Right lobe of liver (tissue), 4 donors: ENCODE results near the gene NF1.

Source experiments
- POLR2A ChIP-seq: fragments of 450-650 bp; IDR thresholded peaks from one replicate; pipeline ENCODE4 v1.6.1; 2017; ENCODE audit warnings: antibody characterized with exemption, mild to moderate bottlenecking
- TF ChIP-seq, protein P1 (sequence below), 4 donors: fragments of 200-600 bp in 3 of 4; fragments of 450-650 bp in 1 of 4; IDR thresholded peaks; one replicate each; pipeline versions ENCODE4 v1.5.1 to v1.8.0; 2016 to 2022; ENCODE audit warnings: antibody characterized with exemption in 4 of 4, mild to moderate bottlenecking in 2 of 4
- donor health status: DM: no; HTN: no; CAD: no.
- donor health status: DM: no; HTN: no; CAD: no.
- donor health status: DM: no; HTN: yes; CAD: no.

DNA sequence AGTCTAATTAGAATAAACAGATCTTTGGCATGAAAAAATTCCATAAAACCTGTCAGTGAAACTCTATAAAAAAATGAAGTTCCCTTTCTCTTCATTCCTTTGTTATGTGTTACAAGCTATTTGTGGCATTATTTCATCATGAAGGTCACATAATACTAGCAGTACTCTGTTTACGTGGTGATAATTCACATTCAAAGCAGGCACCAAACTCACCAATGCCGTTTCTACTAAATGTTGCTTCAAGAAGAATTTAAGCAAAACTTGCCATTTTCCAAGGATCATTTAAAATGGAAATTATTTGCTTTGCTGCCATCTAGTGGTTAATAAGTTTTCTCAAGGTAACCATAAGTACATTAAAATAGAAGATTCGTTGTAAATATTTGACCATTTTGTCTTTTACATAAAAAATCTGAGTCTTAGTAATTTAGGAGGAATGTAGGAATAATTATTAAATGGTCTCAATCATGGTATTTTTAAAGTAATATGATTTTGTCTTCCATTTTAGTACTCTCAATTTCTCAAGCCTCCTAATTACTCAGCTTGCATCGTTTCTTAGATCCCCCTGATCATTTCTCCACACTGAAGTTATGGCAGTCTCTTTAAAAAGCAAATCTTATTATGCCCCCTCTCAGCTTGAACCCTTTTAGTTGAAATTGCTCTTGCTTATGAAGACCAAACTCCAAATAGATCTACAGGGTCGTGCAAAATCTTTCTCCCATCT lies 121.4 kb downstream of the NF1 start:
- TF ChIP-seq, protein P1, sequence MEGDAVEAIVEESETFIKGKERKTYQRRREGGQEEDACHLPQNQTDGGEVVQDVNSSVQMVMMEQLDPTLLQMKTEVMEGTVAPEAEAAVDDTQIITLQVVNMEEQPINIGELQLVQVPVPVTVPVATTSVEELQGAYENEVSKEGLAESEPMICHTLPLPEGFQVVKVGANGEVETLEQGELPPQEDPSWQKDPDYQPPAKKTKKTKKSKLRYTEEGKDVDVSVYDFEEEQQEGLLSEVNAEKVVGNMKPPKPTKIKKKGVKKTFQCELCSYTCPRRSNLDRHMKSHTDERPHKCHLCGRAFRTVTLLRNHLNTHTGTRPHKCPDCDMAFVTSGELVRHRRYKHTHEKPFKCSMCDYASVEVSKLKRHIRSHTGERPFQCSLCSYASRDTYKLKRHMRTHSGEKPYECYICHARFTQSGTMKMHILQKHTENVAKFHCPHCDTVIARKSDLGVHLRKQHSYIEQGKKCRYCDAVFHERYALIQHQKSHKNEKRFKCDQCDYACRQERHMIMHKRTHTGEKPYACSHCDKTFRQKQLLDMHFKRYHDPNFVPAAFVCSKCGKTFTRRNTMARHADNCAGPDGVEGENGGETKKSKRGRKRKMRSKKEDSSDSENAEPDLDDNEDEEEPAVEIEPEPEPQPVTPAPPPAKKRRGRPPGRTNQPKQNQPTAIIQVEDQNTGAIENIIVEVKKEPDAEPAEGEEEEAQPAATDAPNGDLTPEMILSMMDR (IDR thresholded peaks at IDR 0.05): peak; percentile 65 to 69 (median 67)
- TF ChIP-seq POLR2A: no peak
